Suprapubic skin (tissue), 4 donors: ENCODE results near the gene IL12B. TPM values are rescaled to one million over a fixed set of nuclear protein-coding genes. Genes with fewer than 3 reads are reported as not detected.

Experiments used
- DNase-seq, 2 donors: peaks; one replicate each; pipeline ENCODE4 v3.0.0-alpha.2; 2019; ENCODE audit warnings: low spot score in 2 of 2
- H3K27ac ChIP-seq: fragments of 200-600 bp; sonication (generic); one replicate; pipeline ENCODE4 v1.5.1; 2019
- H3K27me3 ChIP-seq: fragments of 200-600 bp; sonication (generic); one replicate; pipeline ENCODE4 v1.5.1; 2019
- H3K36me3 ChIP-seq: fragments of 200-600 bp; sonication (generic); one replicate; pipeline ENCODE4 v1.5.1; 2019
- H3K4me1 ChIP-seq: fragments of 200-600 bp; sonication (generic); one replicate; pipeline ENCODE4 v1.5.1; 2019
- H3K4me3 ChIP-seq: fragments of 200-600 bp; sonication (generic); one replicate; pipeline ENCODE4 v1.5.1; 2019; ENCODE audit warnings: mild to moderate bottlenecking
- H3K9me3 ChIP-seq: fragments of 200-600 bp; sonication (generic); one replicate; pipeline ENCODE4 v1.5.1; 2019
- CTCF ChIP-seq, 2 donors: fragments of 200-600 bp in 1 of 2; fragments of 450-650 bp in 1 of 2; sonication (generic) in 1 of 2; IDR thresholded peaks; one replicate each; pipeline ENCODE4 v1.5.1; 2016 to 2019; ENCODE audit warnings: antibody characterized with exemption in 2 of 2, mild to moderate bottlenecking in 1 of 2, moderate library complexity in 1 of 2
- EP300 ChIP-seq: sonication (generic); formaldehyde crosslinking; IDR thresholded peaks from one replicate; pipeline ENCODE4 v1.6.1; 2017; ENCODE audit warnings: antibody characterized with exemption
- POLR2A ChIP-seq, 2 donors: fragments of 450-650 bp; IDR thresholded peaks; one replicate each; pipeline ENCODE4 v1.6.1; 2017; ENCODE audit warnings: antibody characterized with exemption in 2 of 2, mild to moderate bottlenecking in 2 of 2, moderate library complexity in 2 of 2
- POLR2AphosphoS5 ChIP-seq, 3 donors: sonication (generic); formaldehyde crosslinking; IDR thresholded peaks; one replicate each; pipeline ENCODE4 v1.6.1; 2017; ENCODE audit warnings: antibody characterized with exemption in 3 of 3
- WGBS: methylation state at CpG from one replicate; pipeline ENCODE4 v1.1.5; 2018; 5-methylcytosine and 5-hydroxymethylcytosine counted together
- total RNA-seq, 4 donors: library from RNA; depleted of rRNA; stranded (reverse); fragments of >200 nt; gene quantifications; one replicate each; pipeline ENCODE4 v1.1.0, GENCODE V29; 2016

Gene IL12B
- total RNA-seq, 4 donors from 2014 or later: not detected

- Histone ChIP-seq H3K27me3 (no peaks in the 10 kb centered on the region), H3K36me3 (no peaks in the 10 kb centered on the region), H3K27ac (no peak overlapping the region), H3K4me1 (peaks cover 18% of the 10 kb centered on the region), H3K9me3 (no peaks in the 10 kb centered on the region), H3K4me3 (no peak overlapping the region)
- no peak for DNase-seq
- 86% methylated on average over 1 of the region's 1 CpG for WGBS
- TF ChIP-seq CTCF (IDR thresholded peaks at IDR 0.05) (no peak), POLR2AphosphoS5 (IDR thresholded peaks at IDR 0.05) (no peak), POLR2A (IDR thresholded peaks at IDR 0.05) (no peak), EP300 (no peak)
These were observed 12.6 kb upstream of the IL12B start for GRCh38 chr5:159342840-159343239.

GRCh38 chr5:159341906-159342310 lies 11.6 kb upstream of the IL12B start:
- TF ChIP-seq POLR2A (IDR thresholded peaks at IDR 0.05): no peak
- TF ChIP-seq CTCF (IDR thresholded peaks at IDR 0.05): no peak
- peak in 1 of 3 donors; percentile 77 for TF ChIP-seq POLR2AphosphoS5 (IDR thresholded peaks at IDR 0.05)
- no peak for TF ChIP-seq EP300
- peak in 1 of 2 donors; percentile 74 for DNase-seq

GRCh38 chr5:159341145-159341544 lies 10.9 kb upstream of the IL12B start:
- no peak overlapping the region for H3K27ac ChIP-seq

More at GRCh38 chr5:159341906-159342310, 11.6 kb upstream of the IL12B start:
- H3K9me3 ChIP-seq: no peaks in the 10 kb centered on the region
- H3K4me1 ChIP-seq: peaks cover 27% of the 10 kb centered on the region
- no peaks in the 10 kb centered on the region for H3K36me3 ChIP-seq
- H3K4me3 ChIP-seq: no peak overlapping the region
- no peak overlapping the region for H3K27ac ChIP-seq
- H3K27me3 ChIP-seq: no peaks in the 10 kb centered on the region
- WGBS: 10% methylated on average over 4 of the region's 4 CpGs

DNA sequence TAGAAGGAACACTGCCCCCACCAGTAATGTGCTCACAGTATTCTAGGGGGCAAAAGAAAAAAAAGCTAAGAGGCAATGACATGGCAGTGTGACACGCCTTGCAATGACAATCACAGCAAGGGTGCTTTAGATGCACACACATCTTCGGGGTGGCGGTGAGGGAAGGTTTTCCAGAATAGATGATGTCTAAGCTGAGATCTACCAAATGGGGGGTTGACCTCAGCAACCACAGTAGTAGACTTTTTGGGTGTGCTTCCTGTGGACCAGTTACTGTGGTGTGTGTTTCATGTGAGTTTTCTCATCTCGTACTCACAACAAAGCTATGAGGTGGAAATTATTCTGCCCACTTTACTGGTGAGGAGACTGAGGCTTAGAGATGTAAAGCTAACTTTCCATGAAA lies 10.2 kb upstream of the IL12B start:
- H3K27me3 ChIP-seq: no peaks in the 10 kb centered on the region
- H3K4me1 ChIP-seq: peaks cover 27% of the 10 kb centered on the region
- WGBS: 96% methylated on average over 4 of the region's 4 CpGs
- no peak for DNase-seq
- H3K36me3 ChIP-seq: no peaks in the 10 kb centered on the region
- H3K9me3 ChIP-seq: no peaks in the 10 kb centered on the region
- no peak overlapping the region for H3K27ac ChIP-seq
- no peak for TF ChIP-seq CTCF (IDR thresholded peaks at IDR 0.05)
- TF ChIP-seq EP300: no peak
- TF ChIP-seq POLR2A (IDR thresholded peaks at IDR 0.05): no peak
- no peak for TF ChIP-seq POLR2AphosphoS5 (IDR thresholded peaks at IDR 0.05)
- H3K4me3 ChIP-seq: no peak overlapping the region

More at GRCh38 chr5:159341145-159341544, 10.9 kb upstream of the IL12B start:
- WGBS: 96% methylated on average over 2 of the region's 2 CpGs
- H3K4me1 ChIP-seq: peaks cover 27% of the 10 kb centered on the region
- TF ChIP-seq POLR2A (IDR thresholded peaks at IDR 0.05) (no peak), POLR2AphosphoS5 (IDR thresholded peaks at IDR 0.05) (no peak), EP300 (no peak)
- H3K27me3 ChIP-seq: no peaks in the 10 kb centered on the region
- no peak overlapping the region for H3K4me3 ChIP-seq
- no peaks in the 10 kb centered on the region for H3K36me3 ChIP-seq
- DNase-seq: no peak
- no peaks in the 10 kb centered on the region for H3K9me3 ChIP-seq

DNA sequence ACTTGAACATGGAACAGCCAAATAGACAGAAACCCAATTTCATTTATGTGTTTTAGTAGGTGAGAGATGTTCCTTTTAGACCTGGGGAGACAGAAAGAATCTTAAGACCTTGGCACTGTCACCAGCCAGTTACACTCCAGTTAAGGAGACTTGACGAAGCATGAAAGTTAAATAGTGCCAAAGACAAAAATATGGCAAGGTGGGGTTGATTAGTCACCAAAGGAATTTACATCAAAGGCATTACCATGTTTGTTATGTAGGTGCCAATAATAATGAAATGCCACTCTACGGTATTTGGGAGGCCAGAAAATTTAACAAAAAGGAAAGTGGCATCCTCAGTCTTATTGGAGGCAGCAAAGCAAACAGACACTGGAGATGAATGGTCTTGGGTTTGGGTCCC lies 9.2 kb upstream of the IL12B start:
- 42% methylated on average over 2 of the region's 2 CpGs for WGBS
- Histone ChIP-seq H3K4me3 (no peak overlapping the region), H3K27me3 (no peaks in the 10 kb centered on the region), H3K4me1 (peaks cover 27% of the 10 kb centered on the region), H3K27ac (no peak overlapping the region), H3K36me3 (no peaks in the 10 kb centered on the region), H3K9me3 (no peaks in the 10 kb centered on the region)
- TF ChIP-seq POLR2A (IDR thresholded peaks at IDR 0.05) (no peak), POLR2AphosphoS5 (IDR thresholded peaks at IDR 0.05) (no peak), CTCF (IDR thresholded peaks at IDR 0.05) (no peak), EP300 (no peak)
- no peak for DNase-seq

- Histone ChIP-seq H3K9me3 (no peaks in the 10 kb centered on the region), H3K27ac (no peak overlapping the region), H3K36me3 (no peaks in the 10 kb centered on the region), H3K4me3 (no peak overlapping the region), H3K4me1 (peaks cover 27% of the 10 kb centered on the region), H3K27me3 (no peaks in the 10 kb centered on the region)
- TF ChIP-seq CTCF (IDR thresholded peaks at IDR 0.05) (no peak), EP300 (no peak), POLR2AphosphoS5 (IDR thresholded peaks at IDR 0.05) (no peak), POLR2A (IDR thresholded peaks at IDR 0.05) (no peak)
- DNase-seq: no peak
These were observed 7.8 kb upstream of the IL12B start for GRCh38 chr5:159338118-159338517.
